Measurements from ENCODE around the gene SATB2. TPM values are rescaled to one million over a fixed set of nuclear protein-coding genes. Genes with fewer than 3 reads are reported as not detected.

Gene SATB2
- total and polyA plus RNA-seq, 4 donors: 0.47 to 3.7 (median 1.8) TPM

DNA sequence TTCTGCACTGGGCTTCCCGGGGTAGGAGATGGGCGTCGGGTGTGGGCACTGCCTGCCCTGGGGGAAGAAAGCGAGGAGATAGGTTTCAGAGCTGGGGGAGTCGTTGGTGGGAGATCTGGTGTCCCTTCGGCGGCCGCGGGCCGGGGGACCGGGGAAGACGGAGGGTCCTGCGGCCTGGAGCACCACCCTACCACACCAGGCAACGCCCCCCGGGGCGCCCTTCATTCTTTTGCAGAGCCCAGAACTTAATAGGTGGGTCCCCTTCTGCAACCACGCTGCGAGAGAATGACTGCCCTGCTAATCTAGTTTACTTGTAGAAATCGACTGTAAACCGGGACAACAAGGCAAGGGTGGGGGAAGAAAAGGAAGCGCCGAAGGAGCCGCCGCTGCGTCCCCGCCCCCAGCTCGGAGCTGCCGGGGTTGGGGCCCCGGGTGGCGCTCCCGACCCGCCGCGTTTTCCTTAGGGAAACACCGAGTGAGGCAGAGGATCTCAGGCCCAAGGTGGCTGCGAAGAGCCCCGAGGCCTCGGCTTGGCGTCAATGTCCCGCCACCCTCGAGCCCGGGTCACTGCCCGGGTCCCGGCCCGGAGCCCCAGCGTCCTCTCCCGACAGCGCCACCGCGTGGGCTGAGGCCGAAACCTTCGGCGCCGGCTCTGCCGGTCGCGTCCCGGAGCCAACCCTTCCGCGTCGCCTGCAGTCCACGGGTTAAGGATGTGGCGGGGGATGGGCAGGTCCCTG is 5.4 kb upstream of the SATB2 start:
- ATAC-seq (ENCODE audit: insufficient read depth, low FRiP score) (peak; percentile 31), DNase-seq (peak; percentile 69 to 74 (median 70))
- H3K36me3 ChIP-seq (ENCODE audit: control insufficient read depth in 4 of 4, insufficient read depth in 4 of 4, low read length in 4 of 4): no peaks in the 10 kb centered on the region
- TF ChIP-seq, protein P1, sequence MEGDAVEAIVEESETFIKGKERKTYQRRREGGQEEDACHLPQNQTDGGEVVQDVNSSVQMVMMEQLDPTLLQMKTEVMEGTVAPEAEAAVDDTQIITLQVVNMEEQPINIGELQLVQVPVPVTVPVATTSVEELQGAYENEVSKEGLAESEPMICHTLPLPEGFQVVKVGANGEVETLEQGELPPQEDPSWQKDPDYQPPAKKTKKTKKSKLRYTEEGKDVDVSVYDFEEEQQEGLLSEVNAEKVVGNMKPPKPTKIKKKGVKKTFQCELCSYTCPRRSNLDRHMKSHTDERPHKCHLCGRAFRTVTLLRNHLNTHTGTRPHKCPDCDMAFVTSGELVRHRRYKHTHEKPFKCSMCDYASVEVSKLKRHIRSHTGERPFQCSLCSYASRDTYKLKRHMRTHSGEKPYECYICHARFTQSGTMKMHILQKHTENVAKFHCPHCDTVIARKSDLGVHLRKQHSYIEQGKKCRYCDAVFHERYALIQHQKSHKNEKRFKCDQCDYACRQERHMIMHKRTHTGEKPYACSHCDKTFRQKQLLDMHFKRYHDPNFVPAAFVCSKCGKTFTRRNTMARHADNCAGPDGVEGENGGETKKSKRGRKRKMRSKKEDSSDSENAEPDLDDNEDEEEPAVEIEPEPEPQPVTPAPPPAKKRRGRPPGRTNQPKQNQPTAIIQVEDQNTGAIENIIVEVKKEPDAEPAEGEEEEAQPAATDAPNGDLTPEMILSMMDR (IDR thresholded peaks at IDR 0.05; ENCODE audit: control extremely low read depth, extremely low read depth): peak; percentile 41
- 1 to 2% methylated on average over 62 to 63 of the region's 63 CpGs for WGBS, 2 donors
- no peak overlapping the region for H3K27ac ChIP-seq (ENCODE audit: low read depth in 1 of 2, low read length in 1 of 2)
- peaks cover 14 to 85% (median 79%) of the 10 kb centered on the region in 3 donors for H3K27me3 ChIP-seq (ENCODE audit: control insufficient read depth in 3 of 3, insufficient read depth in 3 of 3, low read length in 2 of 3)
- no peak overlapping the region for H3K9ac ChIP-seq (ENCODE audit: insufficient read depth in 1 of 2, low read length in 2 of 2)
- no peak overlapping the region for H3K4me3 ChIP-seq
- peaks cover 1 to 22% (median 7%) of the 10 kb centered on the region in 5 donors for H3K4me1 ChIP-seq (ENCODE audit: control insufficient read depth in 5 of 5, insufficient read depth in 5 of 5, low read length in 5 of 5)
- H3K9me3 ChIP-seq (ENCODE audit: control insufficient read depth in 4 of 4, insufficient read depth in 3 of 4, low read length in 3 of 4): peaks cover 0 to 14% (median 0%) of the 10 kb centered on the region in 4 donors

DNA sequence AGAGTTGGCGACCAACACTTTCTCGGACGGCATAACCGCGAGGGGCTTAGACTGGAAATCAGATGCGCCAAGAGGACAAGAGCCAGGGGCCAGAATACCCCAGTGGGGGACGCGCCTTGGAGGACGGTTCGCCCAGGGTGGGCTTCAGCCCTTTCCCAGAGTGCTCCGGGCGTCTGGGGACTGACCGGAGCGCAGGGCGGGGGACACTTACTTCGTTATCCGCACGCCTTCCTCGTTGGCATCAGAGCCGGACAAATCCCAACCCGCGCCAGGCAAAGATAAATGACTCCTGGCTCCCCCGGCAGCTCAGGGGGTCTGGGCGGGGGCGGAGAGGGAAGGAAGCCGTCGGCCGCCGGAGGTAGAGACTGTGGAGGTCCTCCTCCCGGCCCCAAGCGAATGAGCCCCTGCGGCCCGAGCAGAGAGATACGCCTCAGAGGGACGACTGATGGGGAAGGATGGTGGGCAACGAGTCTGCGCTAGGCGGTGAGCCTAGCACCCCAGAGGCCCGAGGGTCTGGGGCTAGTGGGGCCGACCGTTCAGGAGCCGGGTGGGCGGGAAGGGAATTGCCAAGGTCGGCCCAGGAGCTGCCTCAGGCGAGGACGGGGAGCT is 4.7 kb upstream of the SATB2 start:
- Histone ChIP-seq H3K4me1 (ENCODE audit: control insufficient read depth in 5 of 5, insufficient read depth in 5 of 5, low read length in 5 of 5) (peaks cover 4 to 24% (median 11%) of the 10 kb centered on the region in 5 donors), H3K27ac (ENCODE audit: low read depth in 1 of 2, low read length in 1 of 2) (no peak overlapping the region), H3K36me3 (ENCODE audit: control insufficient read depth in 4 of 4, insufficient read depth in 4 of 4, low read length in 4 of 4) (no peaks in the 10 kb centered on the region), H3K27me3 (ENCODE audit: control insufficient read depth in 3 of 3, insufficient read depth in 3 of 3, low read length in 2 of 3) (peaks cover 11 to 83% (median 72%) of the 10 kb centered on the region in 3 donors), H3K9me3 (ENCODE audit: control insufficient read depth in 4 of 4, insufficient read depth in 3 of 4, low read length in 3 of 4) (peaks cover 0 to 12% (median 0%) of the 10 kb centered on the region in 4 donors), H3K4me3 (no peak overlapping the region), H3K9ac (ENCODE audit: insufficient read depth in 1 of 2, low read length in 2 of 2) (no peak overlapping the region)
- DNase-seq (no peak), ATAC-seq (ENCODE audit: insufficient read depth, low FRiP score) (no peak)
- WGBS, 2 donors: 3 to 6% methylated on average over 46 of the region's 46 CpGs
- TF ChIP-seq, protein P1 (IDR thresholded peaks at IDR 0.05; ENCODE audit: control extremely low read depth, extremely low read depth): no peak

DNA sequence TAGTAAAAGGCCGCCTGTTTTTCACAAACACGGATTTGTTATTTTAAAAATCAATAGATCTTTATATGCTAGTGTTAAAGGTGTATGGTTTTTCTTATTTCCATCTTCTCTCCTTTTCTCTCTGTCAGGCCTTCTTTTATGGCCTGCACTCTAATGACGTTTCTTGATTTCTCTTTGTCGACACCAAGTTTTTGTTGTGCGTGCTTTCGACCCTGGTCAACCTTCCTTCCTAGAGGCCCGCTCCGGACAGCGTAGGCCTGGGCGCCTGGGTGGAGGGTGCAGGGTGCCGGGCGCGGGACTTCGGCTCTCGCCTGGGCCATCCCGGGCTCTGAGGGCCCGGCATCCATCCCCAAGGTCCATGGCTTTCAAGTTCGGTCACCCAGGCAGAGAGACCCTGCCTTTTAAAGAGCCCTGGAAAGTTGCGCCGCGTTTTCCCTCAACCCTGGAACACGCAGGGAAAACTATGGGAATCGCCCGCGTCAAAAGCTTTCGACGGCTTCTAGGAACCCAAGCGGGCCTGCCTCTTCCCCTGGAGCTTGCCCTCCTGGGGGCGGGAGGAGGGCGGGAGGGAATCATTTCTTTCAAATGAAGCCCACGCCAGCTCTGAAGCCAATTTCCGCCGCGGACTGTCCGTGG is 4.1 kb upstream of the SATB2 start:
- no peak for ATAC-seq (ENCODE audit: insufficient read depth, low FRiP score)
- Histone ChIP-seq H3K9me3 (ENCODE audit: control insufficient read depth in 4 of 4, insufficient read depth in 3 of 4, low read length in 3 of 4) (peaks cover 0 to 8% (median 0%) of the 10 kb centered on the region in 4 donors), H3K27ac (ENCODE audit: low read depth in 1 of 2, low read length in 1 of 2) (no peak overlapping the region), H3K4me1 (ENCODE audit: control insufficient read depth in 5 of 5, insufficient read depth in 5 of 5, low read length in 5 of 5) (peaks cover 4 to 28% (median 15%) of the 10 kb centered on the region in 5 donors), H3K9ac (ENCODE audit: insufficient read depth in 1 of 2, low read length in 2 of 2) (no peak overlapping the region), H3K4me3 (no peak overlapping the region), H3K27me3 (ENCODE audit: control insufficient read depth in 3 of 3, insufficient read depth in 3 of 3, low read length in 2 of 3) (peaks cover 8 to 83% (median 71%) of the 10 kb centered on the region in 3 donors), H3K36me3 (ENCODE audit: control insufficient read depth in 4 of 4, insufficient read depth in 4 of 4, low read length in 4 of 4) (no peaks in the 10 kb centered on the region)
- WGBS, 2 donors: 11 to 18% methylated on average over 35 of the region's 35 CpGs
- no peak for DNase-seq
- TF ChIP-seq, protein P1 (IDR thresholded peaks at IDR 0.05; ENCODE audit: control extremely low read depth, extremely low read depth): no peak

Measured in lung (tissue), 12 donors.